ACC112 (cell line): ENCODE data around the gene FSCN2.
A peak's percentile ranks its signal among the peaks of the same experiment; 100 is the strongest.

Experiments
- H2AFZ ChIP-seq: fragments of 200-600 bp; sonication (generic); one replicate; pipeline ENCODE4 v1.6.0; 2017; ENCODE audit warnings: antibody characterized with exemption, low read length; ENCODE audit not compliant: unreplicated experiment
- H3K27ac ChIP-seq: fragments of 200-600 bp; sonication (generic); 2 replicates; pipeline ENCODE4 v1.5.1; 2014; ENCODE audit warnings: low read depth, mild to moderate bottlenecking, antibody characterized with exemption, low read length, moderate library complexity
- H3K27me3 ChIP-seq: fragments of 200-600 bp; sonication (generic); 2 replicates; pipeline ENCODE4 v1.6.1; 2014; ENCODE audit warnings: mild to moderate bottlenecking, antibody characterized with exemption, low read length, moderate library complexity, mixed read lengths; ENCODE audit not compliant: insufficient read depth
- H3K36me3 ChIP-seq: fragments of 200-600 bp; sonication (generic); 2 replicates; pipeline ENCODE4 v1.6.1; 2016; ENCODE audit warnings: mild to moderate bottlenecking, antibody characterized with exemption, low read length, moderate library complexity, mixed read lengths; ENCODE audit not compliant: insufficient read depth
- H3K4me1 ChIP-seq: fragments of 200-600 bp; sonication (generic); one replicate; pipeline ENCODE4 v1.6.1; 2016; ENCODE audit warnings: low read length, mixed read lengths; ENCODE audit not compliant: insufficient read depth, unreplicated experiment, control insufficient read depth
- H3K4me3 ChIP-seq: fragments of 200-600 bp; sonication (generic); 2 replicates; pipeline ENCODE4 v1.5.1; 2014; ENCODE audit warnings: mild to moderate bottlenecking, low read depth, low read length
- H3K79me2 ChIP-seq: fragments of 200-600 bp; sonication (generic); one replicate; pipeline ENCODE4 v1.6.0; 2016; ENCODE audit warnings: low read length; ENCODE audit not compliant: control insufficient read depth, unreplicated experiment, insufficient read depth

The FSCN2 gene

DNA sequence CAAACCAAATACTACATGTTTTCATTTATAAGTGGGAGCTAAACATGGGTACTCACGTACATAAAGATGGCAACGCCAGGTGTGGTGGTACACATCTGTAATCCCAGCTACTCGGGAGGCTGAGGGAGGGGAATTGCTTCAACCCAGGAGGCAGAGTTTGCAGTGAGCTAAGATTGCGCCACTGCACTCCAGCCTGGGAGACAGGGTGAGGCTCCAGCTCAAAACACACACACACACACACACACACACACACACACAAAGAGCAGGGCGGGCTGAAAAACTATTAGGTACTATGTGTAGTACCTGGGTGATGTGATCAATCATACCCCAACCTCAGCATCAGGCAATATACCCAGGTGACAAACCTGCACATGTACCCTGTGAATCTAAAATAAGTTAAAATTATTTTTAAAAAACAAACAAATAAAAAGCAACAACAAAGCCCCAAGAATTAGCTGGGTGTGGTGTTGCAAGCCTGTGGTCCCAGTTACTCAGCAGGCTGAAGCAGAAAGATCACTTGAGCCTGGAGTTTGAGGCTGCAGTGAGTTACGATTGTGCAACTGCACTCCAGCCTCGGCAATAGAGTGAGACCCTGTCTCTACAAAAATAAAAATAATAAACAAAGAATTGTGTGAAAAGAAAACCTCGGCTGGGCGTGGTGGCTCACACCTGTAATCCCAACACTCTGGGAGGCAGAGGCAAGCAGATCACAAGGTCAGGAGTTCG, 35.8 kb downstream of the FSCN2 start:
- Histone ChIP-seq H3K27ac (peak overlapping the region; percentile 30; the same call in 1 of the 2 replicates), H3K27me3 (no peaks in the 10 kb centered on the region), H2AFZ (no peak overlapping the region), H3K79me2 (peaks cover 5% of the 10 kb centered on the region), H3K4me1 (peaks cover 75% of the 10 kb centered on the region), H3K36me3 (peaks cover 26% of the 10 kb centered on the region), H3K4me3 (no peak overlapping the region)

DNA sequence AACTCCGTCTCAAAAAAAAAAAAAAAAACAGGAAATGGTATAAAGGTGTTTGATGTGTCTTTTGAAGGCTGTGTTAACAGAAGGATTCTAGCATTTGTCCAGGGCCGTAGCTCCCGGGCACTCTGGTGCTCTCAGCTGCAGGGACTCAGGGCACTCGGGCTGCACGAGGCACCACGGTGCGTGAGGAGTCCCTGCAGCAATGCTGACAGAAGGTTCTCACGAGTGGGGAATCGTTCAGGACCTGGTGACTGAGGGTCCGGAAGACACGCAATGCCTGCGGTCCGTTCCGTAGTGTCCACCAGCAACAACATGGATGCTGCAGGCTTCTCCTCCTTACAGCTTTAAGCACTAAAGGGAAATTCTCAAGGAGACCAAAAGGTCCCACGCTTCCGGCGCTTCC, 36.6 kb downstream of the FSCN2 start:
- Histone ChIP-seq H3K36me3 (peaks cover 30% of the 10 kb centered on the region), H3K4me3 (no peak overlapping the region), H2AFZ (no peak overlapping the region), H3K4me1 (peaks cover 75% of the 10 kb centered on the region), H3K27me3 (no peaks in the 10 kb centered on the region), H3K27ac (0 out of 2 replicates have a peak overlapping the region, but pooled peaks have one; percentile 30), H3K79me2 (peaks cover 5% of the 10 kb centered on the region)

DNA sequence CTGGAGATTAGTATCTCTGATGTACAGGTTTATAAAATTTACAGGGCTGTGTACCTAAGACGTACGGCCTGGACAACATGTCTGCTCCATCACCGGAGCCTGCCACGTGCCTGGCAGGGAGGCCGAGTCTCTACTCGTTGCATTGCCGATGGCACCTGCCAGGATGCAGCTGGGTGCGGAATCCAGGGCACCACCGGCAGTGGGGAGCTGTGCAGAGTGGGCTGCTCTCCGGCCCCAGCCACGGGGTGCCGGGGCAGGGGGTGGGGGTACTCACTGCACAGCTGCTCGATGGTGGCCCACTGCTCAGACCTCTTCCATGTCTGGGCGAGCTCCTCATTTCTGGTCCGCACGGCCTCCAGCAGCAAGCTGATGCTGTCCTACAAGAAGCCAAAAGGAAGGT, 37.1 kb downstream of the FSCN2 start:
- Histone ChIP-seq H3K4me3 (no peak overlapping the region), H3K27ac (no peak overlapping the region), H3K79me2 (peaks cover 5% of the 10 kb centered on the region), H2AFZ (no peak overlapping the region), H3K4me1 (peaks cover 75% of the 10 kb centered on the region), H3K27me3 (no peaks in the 10 kb centered on the region), H3K36me3 (peaks cover 27% of the 10 kb centered on the region)

DNA sequence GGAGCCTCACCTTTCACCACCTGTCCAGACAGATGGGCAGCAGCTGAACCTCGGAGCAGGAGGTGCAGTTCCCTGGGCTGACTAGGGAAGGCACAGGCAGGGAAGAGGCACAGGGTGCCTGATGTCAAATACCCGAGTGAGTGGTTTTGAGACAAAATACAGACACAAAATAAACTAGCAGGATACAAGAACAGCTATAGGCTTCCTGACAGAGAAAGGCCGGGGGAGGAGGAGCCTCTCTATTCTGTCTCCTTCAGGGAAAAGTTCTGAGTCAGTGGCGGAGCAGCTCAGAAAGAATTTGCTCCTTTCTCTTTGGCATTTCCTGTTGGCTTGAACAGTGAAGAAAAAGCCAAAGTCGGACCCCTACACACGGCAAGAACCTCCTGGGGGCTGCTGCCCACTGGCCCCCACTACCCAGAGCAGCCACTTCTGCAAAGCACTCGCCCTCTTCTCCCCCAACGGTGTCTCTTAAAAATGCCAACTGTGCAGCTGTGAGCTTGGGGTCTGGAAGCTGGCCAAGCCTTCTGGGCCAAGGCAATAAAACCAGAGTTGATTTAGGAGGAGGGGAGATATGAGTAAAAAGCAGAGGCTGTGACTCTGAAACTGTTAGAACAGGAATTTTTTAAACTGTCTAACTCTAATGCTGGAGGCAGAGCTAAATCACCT, 38.4 kb downstream of the FSCN2 start:
- H3K79me2 ChIP-seq = peaks cover 3% of the 10 kb centered on the region
- H3K4me1 ChIP-seq = peaks cover 64% of the 10 kb centered on the region
- H3K27ac ChIP-seq = peak overlapping the region; percentile 69
- H2AFZ ChIP-seq = no peak overlapping the region
- H3K4me3 ChIP-seq = peak overlapping the region; percentile 63
- peaks cover 24% of the 10 kb centered on the region for H3K36me3 ChIP-seq
- no peaks in the 10 kb centered on the region for H3K27me3 ChIP-seq

DNA sequence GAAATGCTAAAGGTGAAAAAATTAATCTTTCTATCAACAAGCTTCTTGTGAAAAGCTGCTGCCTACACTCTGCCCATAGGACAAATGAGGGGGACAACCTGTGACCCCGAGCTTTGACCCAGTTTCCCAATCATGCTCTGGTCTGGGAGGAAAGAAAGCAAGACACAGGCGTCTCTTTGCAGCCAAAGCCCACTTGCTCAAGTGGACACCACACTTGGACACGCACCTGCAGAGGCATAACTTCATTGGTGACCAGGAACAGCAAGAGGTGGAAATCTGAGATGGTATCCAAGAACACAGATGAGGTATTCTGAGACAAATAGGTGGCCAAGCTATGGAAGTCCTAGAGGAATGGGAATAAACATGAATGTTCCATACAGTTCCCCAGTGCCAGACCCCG, 39.0 kb downstream of the FSCN2 start:
- no peak overlapping the region for H2AFZ ChIP-seq
- H3K79me2 ChIP-seq = peaks cover 3% of the 10 kb centered on the region
- peak overlapping the region; percentile 63 for H3K4me3 ChIP-seq
- peak overlapping the region; percentile 69 for H3K27ac ChIP-seq
- H3K36me3 ChIP-seq = peaks cover 24% of the 10 kb centered on the region
- H3K27me3 ChIP-seq = no peaks in the 10 kb centered on the region
- H3K4me1 ChIP-seq = peaks cover 59% of the 10 kb centered on the region

DNA sequence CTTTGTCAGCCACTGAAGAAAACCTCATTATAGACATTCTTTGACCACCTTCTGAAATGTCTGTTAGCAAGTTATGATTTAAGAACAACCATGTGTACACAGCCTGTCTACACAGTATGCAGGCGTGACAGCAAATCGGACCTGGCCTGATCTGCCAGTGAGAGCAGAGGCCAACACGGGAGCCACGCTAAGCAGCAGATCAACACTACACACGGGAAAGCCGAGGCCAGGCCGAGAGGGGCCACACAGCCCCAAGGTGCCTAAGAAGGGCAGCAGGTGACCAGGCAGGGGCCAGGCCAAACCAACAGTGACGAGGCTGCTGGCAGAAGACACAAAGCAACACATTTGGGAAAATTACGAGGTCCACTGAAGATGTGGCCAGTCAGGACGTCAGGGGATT, 40.2 kb downstream of the FSCN2 start:
- H3K79me2 ChIP-seq = peaks cover 10% of the 10 kb centered on the region
- H3K4me1 ChIP-seq = peaks cover 52% of the 10 kb centered on the region
- no peak overlapping the region for H2AFZ ChIP-seq
- 0 out of 2 replicates have a peak overlapping the region, but pooled peaks have one; percentile 13 for H3K27ac ChIP-seq
- H3K27me3 ChIP-seq = no peaks in the 10 kb centered on the region
- peaks cover 24% of the 10 kb centered on the region for H3K36me3 ChIP-seq
- no peak overlapping the region for H3K4me3 ChIP-seq

DNA sequence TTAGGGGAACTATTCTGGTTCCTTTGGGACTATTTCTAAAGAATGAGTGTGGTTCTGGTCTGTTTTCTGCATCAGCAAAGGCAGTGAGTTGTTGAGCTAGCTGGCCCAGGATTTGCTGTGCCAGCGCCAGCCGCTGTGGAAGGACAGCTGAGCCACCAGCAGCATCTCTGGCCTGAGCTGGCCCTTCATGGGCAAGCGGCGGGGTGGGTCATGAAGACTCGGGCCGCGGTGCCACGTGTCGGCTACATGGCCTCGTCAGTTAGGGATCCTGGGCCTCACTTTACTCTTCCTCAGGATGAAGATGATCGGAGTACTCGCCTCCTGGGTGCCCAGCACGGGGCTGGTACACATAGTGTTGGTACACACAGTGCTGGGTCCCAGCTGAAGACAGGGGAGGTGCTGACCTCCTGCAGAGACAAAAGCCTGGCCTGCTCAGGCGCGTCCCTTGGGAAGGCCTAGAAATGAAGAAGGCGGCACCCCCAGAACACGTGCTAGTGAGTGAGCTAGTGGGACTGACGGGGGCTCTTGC, 41.9 kb downstream of the FSCN2 start:
- H3K36me3 ChIP-seq = peaks cover 27% of the 10 kb centered on the region
- H2AFZ ChIP-seq = no peak overlapping the region
- H3K27ac ChIP-seq = no peak overlapping the region
- peaks cover 17% of the 10 kb centered on the region for H3K79me2 ChIP-seq
- H3K4me1 ChIP-seq = peaks cover 38% of the 10 kb centered on the region
- no peak overlapping the region for H3K4me3 ChIP-seq
- no peaks in the 10 kb centered on the region for H3K27me3 ChIP-seq

DNA sequence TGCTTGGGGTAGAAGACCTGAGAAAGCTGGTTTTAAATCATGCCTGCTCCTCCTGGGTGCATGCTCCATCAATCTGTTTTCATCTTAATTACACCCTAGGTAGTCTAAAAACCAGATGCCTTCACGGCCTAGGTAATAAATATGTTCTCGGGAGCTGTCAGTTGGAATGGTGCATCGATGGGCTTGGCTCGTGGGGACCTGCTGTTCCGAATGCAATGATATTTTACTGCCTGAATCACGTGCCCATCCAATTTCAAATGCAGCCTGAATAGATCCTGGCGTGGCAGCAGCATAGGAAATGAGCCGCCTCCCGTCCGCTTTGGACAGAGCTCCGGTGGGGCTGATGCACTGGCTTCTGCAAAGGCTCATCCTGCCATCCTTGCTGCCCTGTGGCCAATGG, 42.8 kb downstream of the FSCN2 start:
- no peak overlapping the region for H2AFZ ChIP-seq
- no peak overlapping the region for H3K4me3 ChIP-seq
- no peak overlapping the region for H3K27ac ChIP-seq
- no peaks in the 10 kb centered on the region for H3K27me3 ChIP-seq
- peaks cover 26% of the 10 kb centered on the region for H3K36me3 ChIP-seq
- H3K79me2 ChIP-seq = peaks cover 26% of the 10 kb centered on the region
- peaks cover 36% of the 10 kb centered on the region for H3K4me1 ChIP-seq

DNA sequence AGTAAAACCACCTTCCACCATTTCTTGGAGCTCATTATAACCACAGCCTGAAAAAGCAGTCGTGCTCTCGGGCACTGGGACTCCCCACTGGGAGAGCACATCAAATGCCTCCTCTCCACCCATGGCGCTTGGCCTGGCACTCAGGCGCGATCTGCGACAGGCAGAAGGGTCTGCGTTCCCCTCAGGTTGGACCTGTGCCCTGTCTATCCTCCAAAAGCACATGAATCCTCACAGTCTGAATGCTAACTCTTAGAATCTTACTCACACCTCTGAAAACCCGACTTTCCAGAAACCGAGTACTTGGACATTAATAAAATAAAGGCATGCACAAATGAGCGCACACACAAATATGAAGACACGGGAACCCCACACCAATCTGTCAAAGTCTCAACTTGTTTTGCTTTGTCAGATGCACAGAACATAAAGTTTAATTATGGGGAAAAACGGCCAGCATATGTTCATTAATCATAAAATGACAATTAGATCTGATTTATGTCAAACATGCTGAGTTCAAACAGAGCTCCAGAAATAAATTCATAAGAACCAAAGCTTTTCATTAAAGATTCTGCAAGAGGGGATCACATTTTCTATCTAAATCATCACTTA, 44.5 kb downstream of the FSCN2 start:
- H3K36me3 ChIP-seq = peaks cover 26% of the 10 kb centered on the region
- no peak overlapping the region for H2AFZ ChIP-seq
- no peak overlapping the region for H3K27ac ChIP-seq
- H3K27me3 ChIP-seq = no peaks in the 10 kb centered on the region
- H3K79me2 ChIP-seq = peaks cover 30% of the 10 kb centered on the region
- H3K4me1 ChIP-seq = peaks cover 36% of the 10 kb centered on the region
- no peak overlapping the region for H3K4me3 ChIP-seq

DNA sequence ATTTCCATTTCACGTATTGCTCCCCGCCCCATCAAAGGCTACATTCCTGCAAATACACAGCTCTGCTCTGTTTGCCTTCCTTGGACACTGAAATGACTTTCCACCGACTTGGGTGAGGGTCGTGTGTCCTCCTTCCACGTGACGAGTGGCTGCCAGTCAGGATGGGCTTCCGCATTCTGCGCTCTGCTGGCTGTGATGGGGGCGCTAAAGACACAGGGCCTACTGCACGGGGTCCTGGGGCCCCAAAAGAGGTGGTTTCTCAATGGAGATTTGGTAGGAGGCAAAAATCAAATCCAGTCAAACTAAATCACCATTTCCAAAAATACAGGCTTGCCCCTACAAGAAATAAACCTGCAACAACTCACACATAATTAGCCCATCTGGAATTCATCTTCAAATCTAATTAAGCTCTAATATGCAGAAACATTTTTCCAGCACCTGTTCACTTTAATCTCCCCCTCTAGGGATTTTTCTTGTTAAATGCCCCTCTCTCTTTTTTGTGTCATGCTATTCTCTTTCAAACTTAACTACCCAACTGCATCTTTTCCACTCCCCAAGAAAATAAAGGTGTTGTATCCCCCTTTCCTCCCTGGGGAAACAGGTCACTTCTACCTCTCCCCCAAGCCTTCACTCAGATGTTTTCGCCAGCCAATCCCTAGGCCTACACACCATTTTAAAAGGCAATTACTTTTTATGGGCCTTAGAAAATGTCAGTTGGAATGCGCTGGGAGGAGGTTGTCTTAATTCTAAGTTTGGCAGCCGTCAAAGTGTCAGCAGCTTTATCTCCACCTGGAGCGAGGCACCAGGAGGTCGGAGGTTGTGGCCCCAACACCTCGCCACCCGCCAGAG, 45.8 kb downstream of the FSCN2 start:
- Histone ChIP-seq H3K36me3 (peaks cover 18% of the 10 kb centered on the region; the same call in 1 of the 2 replicates), H3K4me1 (peaks cover 32% of the 10 kb centered on the region), H3K27ac (no peak overlapping the region), H2AFZ (no peak overlapping the region), H3K4me3 (no peak overlapping the region), H3K79me2 (peaks cover 30% of the 10 kb centered on the region), H3K27me3 (no peaks in the 10 kb centered on the region)
